Left renal cortex interstitium (tissue), 4 donors: ENCODE results near the gene TCERG1L. TPM values are rescaled to one million over a fixed set of nuclear protein-coding genes. Genes with fewer than 3 reads are reported as not detected.
"Not testable (repeated sequence)": the region's sequence is repeated elsewhere in the genome, so short reads cannot be mapped to it uniquely, and the experiment has no call there.

Source experiments
- DNase-seq, 4 donors: peaks; one replicate each; pipeline ENCODE4 v3.0.0-alpha.2; 2013; ENCODE audit warnings: low read depth in 4 of 4, low spot score in 2 of 4, missing footprints in 1 of 4
- polyA plus RNA-seq, 4 donors: library from polyadenylated mRNA; unstranded; fragments of 120-200 nt; gene quantifications; one replicate each; pipeline ENCODE4 v1.2.1, GENCODE V29; 2013; ENCODE audit not compliant: insufficient read length in 4 of 4

TCERG1L gene
- polyA plus RNA-seq, 4 donors = 1.3 to 2.4 (median 1.9) TPM

DNA sequence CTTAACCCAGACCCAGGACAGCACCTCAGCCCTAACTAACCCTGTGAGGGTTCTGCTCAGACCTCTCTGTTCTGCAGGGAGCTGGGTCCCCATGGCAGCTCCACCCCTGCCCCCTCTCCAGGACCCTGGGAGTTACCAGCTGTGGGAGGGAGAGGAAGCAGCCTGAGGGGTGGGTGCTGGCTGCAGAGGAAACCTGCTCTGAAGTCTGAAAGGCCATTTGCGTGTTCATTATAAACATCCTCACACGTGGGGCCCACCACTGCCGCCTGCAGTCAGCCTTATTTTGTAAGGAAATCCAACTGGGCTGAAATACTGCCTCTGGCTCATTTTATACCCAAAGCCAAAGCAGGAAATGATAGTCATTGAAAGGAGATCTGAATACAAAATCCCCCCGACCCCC is 195.7 kb downstream of the TCERG1L start:
- DNase-seq = no peak

DNA sequence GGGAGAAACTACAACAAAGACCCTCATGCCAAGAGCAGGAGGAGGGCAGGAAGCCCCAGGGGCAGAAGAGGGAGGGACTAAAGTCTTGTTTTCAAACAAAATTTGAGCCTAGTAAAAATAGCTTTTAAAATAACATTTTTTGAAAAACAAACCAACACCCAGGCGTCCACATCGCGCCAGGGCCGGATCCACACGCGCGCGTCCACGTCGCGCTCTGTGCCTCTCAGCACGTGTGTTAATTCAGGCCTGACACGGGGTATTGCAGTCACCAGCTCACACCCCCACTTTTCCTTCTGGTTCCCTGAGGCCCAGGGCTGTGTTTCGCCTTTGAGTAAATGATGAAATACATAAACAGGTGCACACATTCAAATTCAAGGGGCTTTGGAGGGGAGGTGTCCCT is 196.2 kb downstream of the TCERG1L start:
- no peak for DNase-seq

DNA sequence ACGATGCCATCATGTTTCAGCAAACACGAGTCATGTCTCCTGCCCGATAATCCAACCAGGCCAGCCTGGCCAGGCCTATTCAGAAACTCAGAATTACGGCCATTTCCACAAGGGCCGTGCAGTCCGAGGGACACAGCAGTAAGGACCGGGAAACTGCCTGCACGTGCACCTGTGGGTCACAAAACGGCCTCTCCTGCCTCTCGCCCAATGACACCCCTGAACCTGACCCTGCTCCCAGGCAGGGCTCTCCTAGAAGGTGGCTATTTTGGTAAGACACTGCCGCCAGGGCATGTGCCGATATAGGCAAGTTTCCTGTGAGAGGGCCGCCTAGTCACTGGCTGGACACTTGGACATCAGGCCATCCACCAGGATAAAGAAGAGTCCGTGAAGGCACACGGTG is 196.7 kb downstream of the TCERG1L start:
- no peak for DNase-seq

DNA sequence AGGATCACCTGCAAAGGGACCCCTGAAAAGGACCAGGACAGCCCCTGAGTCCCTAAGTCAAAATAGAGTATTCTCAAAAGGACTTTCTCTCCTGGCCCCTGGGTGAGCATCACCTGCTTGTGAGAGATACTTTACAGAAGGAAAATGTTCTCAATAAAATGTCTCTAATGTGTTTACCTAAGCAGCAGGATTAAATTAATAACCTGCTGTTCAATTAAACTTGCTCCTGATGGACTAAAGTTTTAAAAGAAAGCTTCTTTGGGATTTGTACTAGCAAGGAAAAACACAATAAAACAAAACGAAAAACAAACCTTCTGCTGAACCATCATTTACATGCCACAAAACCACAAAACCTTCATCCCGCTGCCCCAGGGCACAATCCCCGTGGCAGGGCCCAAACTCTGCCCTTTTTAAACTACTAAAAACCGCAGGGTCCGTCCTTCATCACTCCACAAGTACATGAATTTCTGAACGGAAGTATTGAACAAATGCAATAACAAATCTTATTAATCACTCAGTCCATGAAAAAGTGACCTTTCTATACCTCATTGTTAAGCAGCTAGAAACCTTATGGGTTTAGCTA is 197.7 kb downstream of the TCERG1L start:
- no peak for DNase-seq

DNA sequence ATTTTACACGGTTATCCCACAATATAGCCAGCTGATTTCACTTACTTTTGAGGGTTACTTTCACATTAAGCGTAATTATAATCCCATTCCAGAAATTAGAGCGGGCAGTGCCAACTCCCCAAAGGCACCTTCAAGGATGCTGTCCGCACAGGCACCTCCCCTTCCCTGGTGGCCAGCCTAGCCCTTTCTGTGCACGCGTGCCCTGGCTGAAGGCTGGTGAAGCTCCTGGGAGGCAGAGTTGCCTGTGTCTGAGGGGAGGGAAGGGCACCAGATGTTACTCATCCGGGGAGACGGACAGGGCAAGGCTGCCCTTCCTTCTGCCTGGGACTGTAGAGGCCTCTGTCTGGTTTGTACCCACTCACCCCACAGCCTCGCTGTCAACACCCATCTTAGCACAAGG is 198.4 kb downstream of the TCERG1L start:
- DNase-seq = no peak

DNA sequence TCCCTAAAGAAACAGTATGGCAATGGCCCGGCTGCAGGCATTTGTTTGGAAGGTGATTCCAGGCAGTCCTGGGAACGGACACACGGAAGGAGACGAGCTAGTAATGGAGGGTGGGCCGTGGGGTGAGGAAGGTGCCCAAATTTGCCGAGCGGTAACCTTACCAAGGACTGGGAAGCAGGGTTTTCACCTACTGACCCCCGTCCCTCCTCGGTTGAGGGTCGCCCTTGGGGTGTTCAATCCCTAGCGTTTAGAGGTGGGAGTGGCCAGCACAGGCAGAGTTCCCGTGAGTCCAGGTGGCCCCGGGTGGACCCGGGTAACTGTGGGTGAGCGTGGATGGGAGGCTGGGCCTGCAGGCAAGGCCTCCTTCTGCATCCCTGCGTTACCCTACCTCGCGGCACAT is 198.8 kb downstream of the TCERG1L start:
- no peak for DNase-seq

DNA sequence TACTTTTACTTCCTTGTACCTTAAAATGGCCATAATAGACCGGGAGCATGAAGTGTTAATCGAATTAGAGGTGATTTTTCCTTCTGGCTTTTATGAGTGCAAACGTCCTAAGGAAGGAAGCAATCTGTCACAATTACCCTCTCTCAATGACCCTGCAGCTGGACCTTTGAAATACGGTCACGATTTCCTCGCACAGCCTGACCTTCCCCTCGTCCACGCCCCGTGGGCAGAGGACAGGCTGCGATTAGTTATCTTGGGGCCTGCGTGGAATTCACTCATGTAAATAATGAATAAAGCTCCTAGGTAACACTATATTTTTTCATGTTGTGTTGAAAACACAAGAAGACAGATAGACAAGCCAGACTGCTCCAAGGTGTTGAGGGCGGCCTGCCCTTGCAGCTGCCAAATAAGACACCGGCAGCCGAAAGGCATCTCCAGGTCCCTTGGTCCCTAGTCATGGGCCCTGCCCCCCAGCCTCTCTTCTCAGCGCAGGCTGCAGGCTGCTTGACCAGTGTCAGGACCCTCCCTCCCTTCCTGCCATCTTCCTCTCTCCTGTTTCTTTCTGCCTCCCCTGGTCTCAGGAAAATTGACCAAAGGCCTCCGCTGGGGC is 199.9 kb downstream of the TCERG1L start:
- DNase-seq = no peak

DNA sequence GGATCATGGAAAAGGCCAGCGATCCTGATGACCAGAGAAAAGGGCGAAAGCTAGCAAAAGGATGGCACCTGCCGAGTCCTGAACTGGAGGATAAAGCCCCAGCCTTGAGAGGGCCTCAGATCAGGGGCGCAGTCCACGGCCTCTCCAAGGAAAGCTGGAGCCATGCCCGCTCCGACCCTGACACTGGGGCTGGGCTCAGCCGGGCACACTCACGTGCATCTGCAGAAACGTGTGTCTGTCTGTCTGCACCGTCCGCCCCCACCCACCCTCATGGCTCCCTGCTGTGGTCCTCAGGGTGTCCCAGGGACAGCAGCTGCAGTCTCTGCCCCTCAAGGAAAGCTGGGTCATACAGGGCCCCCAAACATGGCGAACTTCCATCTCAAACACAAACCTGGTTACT is 200.5 kb downstream of the TCERG1L start:
- DNase-seq = no peak

DNA sequence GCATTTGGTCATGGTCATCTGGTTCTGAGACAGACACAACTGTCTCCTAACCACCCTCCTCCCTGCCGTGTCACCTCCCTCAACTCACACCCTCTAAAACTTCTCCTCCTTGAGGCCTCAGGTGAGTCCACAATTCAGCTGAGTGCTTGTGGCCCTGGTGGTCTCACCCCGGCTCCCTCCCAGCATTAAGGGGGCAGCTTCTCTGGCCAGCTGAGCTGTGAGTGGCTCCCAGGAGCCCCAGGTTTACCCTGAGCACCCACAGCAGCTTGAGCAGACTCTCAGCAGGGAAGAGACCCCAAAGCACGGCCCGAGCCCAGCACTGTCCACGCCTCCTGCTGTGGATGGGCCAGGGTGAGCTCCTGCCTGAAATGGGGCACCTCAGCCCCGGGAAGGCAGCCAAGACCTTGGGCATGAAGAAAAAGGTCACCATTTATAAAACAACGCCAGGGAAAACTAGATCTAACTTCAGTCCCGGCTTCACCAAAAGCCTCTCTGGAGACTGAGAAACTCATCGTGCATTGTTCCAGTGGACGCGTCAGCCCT is 201.2 kb downstream of the TCERG1L start:
- no peak for DNase-seq

DNA sequence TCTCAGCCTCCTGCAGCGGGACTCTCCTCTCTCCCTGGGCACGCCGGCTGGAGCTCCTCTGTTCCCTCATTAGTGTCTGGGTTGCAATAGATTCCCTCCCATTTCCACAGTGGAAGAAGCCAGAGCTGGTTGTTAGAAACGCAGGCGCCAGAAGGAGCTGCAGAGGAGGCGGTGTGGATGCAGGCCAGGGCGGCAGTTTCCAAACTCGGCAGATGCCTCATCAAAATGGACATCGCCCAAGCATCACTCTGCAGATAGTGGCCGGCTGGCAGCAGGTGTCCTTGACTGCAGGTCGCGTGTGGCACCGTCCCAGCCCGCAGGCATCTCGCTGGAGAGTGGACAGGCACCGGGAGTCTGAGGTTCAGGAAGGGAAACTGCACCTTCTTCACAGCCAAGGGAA is 201.8 kb downstream of the TCERG1L start:
- DNase-seq = no peak

DNA sequence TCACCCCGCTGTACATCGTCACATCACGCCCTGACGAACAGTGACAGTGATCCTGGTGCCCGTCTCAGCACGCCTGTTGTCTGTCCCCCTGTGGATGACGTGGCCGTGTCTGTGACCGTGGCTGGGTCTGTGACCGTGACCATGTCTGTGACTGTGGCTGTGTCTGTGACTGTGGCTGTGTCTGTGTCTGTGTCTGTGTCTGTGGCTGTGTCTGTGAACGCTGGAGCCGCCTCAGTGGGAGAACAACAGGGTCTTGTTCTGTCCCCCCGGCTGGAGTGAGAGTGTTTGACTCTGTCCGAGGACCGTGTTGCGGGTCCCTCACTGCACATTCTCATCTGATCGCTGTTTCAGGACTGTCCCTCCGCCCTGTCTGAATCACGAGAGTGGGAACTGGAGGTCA is 202.2 kb downstream of the TCERG1L start:
- no peak for DNase-seq

DNA sequence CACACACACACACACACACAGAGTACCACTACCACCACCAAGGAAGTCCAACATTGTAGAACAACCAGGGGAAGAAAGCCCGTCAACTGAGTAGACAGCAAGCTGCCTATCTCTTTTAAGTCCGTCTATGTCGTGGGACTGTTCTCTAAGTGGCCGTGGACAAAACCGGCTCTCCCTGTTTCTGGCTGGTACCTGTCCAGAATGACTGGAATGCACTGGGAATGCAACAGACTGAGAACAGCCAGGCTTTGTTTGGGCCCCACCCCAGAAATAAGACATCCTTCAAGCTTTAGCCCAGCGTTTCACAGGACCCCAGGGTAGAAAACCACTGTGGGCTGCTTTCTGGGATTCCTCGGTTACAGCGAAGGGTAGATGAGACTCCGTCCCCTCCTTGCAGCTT is 203.6 kb downstream of the TCERG1L start:
- DNase-seq = no peak

DNA sequence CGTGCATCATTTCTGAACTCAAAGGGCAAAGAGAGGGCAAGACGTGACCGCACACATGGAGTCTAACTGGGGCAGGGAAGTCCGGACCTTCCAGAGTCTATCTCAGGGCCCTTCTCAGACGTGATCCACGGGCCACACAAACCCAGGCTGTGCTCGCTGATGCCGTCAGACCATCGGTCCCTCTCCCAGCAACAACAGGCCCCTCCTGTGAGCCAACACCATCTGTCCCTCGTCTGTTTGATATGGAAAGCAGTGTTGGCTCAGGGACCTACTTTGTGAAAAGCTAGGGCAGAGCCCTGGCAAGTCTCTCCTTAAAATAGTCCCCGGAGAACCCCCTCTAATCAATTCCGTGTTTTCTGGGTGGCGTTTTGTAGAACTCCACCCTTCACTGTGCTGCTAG is 208.8 kb downstream of the TCERG1L start:
- DNase-seq = no peak

DNA sequence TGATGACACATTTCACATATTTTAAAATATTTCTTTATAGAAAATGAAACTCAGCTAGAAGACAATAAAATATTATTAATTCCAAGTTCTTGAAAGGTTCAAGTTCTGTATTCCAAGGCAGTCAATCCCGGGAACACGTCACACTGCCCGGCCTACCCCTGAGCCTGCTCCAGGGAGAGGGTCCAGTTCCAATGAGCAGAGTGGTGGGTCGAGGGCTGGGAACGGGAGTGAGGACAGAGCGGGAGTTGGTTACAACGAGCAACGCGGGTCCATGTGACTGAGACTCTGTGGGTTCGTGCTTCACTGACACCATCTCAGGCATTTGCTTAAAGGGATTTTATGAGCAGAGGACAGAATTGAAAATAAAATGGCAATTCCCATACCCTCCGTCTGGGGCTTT is 209.4 kb downstream of the TCERG1L start:
- DNase-seq = no peak

DNA sequence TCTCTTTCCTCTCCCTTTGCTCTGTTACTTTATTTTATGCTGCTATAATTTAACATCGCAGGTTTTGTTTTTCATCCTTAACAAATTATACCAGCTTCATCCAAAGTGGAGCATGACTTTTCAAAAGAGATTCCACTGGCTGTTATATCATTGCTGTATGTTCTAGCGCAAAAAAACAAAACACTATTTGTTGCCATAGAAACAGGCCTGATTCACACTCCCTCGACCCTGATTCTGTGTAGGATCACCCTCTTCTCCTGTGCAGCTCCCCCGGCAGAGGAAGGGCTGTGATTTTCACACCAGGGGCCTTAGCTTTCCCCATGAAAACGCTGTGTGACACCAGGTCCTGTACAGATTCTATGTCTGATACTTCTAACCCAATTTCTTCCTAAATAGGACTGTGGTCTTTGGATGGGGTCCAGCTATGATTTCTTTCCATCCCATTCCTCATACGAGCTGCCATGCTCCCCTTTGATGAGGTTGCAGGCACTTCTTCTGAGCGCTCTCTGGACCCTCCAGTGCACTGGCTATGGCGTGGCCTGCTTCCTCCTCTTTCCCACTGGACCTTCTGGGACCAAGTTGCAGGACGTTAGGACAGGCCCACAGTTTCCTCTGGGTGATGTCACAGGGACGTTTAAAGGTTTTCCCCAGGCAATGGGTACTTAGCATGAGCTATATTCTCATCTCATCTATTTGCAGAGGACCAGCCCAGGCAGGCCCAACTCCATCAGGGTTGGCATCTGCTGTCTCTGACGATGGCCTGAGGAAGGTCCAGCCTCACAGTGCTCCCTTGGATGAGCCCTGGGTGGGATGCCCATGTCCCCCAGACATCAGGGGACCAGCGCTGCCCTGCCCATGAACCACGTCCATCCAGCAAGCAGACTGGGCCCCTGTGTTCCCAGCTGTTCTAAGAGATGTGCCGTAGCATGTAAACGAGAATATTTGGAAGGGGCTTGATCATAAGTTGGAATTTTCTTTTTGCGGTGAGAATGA is 210.8 kb downstream of the TCERG1L start:
- not testable (repeated sequence) for DNase-seq

DNA sequence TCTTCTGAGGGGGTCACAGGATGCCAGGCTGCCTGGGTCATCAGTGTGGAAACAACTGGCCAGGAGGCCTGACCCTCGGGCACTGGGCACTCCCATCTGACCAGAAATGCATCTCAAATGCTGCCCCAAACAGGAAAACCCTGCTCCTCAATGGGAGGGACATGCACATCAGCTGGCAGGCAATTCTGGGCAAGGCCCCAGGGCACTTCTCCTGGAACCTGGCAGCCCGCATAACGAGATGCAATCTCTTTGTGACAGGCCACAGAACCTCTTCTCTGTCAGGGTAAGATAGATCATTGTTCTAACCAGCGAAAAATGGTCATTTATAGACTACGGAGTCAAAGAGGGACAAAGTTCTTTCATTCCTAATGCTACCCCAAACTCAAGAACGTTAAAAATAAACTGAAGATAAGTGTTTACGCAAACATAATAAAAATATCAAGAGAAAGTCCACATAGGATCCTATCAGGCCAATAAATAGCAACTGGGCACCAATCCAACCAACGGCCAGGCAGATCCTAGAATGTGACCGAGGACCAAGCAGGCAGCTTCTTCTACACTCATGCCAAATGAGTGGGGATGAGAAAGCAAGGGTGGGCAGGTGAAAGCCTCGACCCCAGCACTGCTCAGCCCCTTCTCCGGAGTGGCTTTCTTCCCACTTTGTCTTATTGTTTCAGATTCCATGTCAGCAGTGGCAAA is 212.3 kb downstream of the TCERG1L start:
- DNase-seq = no peak

DNA sequence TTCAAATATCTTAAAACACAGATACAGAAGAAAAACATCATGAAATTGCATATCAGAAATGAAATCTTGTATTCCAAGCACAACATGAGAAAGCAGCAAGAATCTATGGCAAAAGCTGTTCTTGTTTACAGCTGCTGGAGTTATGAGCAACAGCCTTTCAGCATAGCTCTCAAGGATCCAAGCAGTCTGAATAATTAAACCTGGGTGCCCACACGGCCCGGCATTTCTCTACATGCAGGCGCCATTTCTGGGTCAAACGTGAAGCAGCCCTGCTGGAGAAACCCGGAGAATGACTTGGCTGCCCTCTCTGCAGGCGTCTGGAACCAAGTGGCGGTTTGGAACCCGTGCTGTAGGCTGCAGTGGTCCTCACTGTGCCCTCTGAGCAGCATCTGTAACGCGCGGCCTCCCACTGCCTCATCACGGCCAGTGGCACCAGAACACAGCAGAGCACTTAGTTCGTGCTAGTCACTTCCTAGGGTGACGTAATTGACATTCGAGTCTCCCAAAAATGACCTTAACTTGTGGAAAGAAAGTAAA is 213.0 kb downstream of the TCERG1L start:
- DNase-seq = no peak

DNA sequence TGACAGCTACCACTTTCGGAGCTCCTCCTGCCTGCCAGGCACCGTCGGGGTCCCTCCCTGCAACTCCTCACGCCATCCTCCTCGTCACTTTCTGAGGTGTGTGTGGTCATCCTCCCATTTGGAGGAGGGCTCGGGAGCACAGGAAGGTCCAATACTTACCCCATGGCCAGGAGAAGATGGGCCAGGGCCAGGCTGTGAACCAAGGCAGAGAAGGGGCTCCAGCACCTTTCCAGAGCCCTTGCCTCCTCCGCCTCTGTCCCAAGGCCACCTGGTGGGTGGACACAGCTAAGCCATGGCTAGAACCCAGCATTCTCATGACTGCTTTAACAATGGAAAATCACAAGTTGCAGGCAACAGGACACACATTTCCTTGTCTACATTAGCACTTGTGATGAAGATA is 215.5 kb downstream of the TCERG1L start:
- no peak for DNase-seq

DNA sequence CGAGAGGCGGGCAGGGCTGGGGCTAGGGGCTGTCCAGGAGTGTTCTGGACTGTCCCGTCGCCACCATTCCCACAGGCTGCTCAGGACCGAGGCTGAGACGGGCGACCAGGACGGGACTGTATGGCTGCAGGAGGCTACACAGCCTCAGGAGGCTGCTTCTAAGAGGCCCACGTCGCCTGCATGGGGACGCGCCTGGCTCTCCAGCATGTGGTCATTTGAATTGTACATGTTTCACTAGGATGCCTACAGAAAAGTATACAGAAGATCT is 216.3 kb downstream of the TCERG1L start:
- no peak for DNase-seq

DNA sequence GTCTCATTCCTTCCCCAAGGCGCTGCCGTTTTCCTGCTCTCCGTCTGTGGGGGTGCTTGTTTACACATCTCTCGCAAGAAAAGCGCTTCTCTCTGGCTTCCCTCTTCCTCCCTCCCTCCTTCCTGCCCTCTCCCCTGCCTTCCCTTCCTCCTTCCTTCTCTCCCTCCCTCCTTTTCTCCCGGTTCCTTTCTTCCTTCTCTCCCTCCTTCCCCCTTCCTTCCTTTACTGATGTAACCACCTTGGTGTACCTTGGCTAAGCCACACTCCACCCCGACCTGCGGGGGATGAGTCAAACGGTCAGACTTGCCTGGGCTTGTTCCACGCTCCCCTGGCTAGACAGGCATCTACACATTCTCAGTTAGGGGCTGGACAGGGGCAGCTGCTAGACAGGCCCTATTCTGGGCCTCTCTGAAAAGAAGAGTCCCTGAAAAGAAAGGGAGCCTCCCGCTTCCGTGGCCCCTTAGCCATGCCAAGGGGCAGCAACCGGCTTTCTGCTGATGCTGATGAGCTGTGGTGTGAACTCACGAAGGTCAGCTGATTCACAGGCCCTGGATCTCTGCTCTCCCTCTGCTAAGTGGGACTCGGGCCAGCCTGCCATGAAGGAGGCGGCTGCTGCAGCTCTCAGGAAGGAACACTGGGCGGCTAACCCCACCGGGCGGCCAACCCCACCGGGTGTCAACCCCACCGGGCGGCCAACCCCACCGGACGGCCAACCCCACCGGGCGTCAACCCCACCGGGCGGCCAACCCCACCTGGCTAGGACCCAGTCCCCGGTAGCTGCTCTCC is 216.8 kb downstream of the TCERG1L start:
- DNase-seq = no peak
